ENCODE measurements around the gene ZNF625. TPM values are rescaled to one million over a fixed set of nuclear protein-coding genes. Genes with fewer than 3 reads are reported as not detected.

Gene ZNF625
- total RNA-seq, 3 donors from 2014 or later: 3.1 to 8.0 (median 3.9) TPM

GRCh38 chr19:12194827-12195731, 38.5 kb upstream of the ZNF625 start:
- TF ChIP-seq CTCF (IDR thresholded peaks at IDR 0.05): no peak
- Histone ChIP-seq H3K4me1 (ENCODE audit: low read depth) (no peaks in the 10 kb centered on the region), H3K9me3 (peaks cover 54% of the 10 kb centered on the region), H3K36me3 (ENCODE audit: low read depth) (no peaks in the 10 kb centered on the region), H3K4me3 (peak overlapping the region; percentile 25)
- ATAC-seq (peak; percentile 99), DNase-seq (peak; percentile 85 to 92 (median 91))
- intact Hi-C loops (cut with DNase I, micrococcal nuclease): no loop called here

GRCh38 chr19:12187625-12188024, 31.1 kb upstream of the ZNF625 start:
- Histone ChIP-seq H3K4me1 (ENCODE audit: low read depth) (no peaks in the 10 kb centered on the region), H3K36me3 (ENCODE audit: low read depth) (peaks cover 14% of the 10 kb centered on the region), H3K4me3 (no peak overlapping the region), H3K9me3 (peaks cover 91% of the 10 kb centered on the region)
- DNase-seq: no peak
- intact Hi-C loops (cut with DNase I, micrococcal nuclease): no loop called here
- TF ChIP-seq CTCF (IDR thresholded peaks at IDR 0.05): no peak
- no peak for ATAC-seq

GRCh38 chr19:12180377-12180776, 23.8 kb upstream of the ZNF625 start:
- Histone ChIP-seq H3K4me1 (ENCODE audit: low read depth) (no peaks in the 10 kb centered on the region), H3K9me3 (peaks cover 65% of the 10 kb centered on the region), H3K36me3 (ENCODE audit: low read depth) (no peaks in the 10 kb centered on the region), H3K4me3 (no peak overlapping the region)
- ATAC-seq: no peak
- intact Hi-C loops (cut with DNase I, micrococcal nuclease): no loop called here
- DNase-seq: no peak
- no peak for TF ChIP-seq CTCF (IDR thresholded peaks at IDR 0.05)

GRCh38 chr19:12166626-12167025, 10.1 kb upstream of the ZNF625 start:
- intact Hi-C loops (cut with DNase I, micrococcal nuclease): no loop called here
- no peak overlapping the region for H3K4me3 ChIP-seq
- H3K4me1 ChIP-seq (ENCODE audit: low read depth): peaks cover 8% of the 10 kb centered on the region
- TF ChIP-seq CTCF (IDR thresholded peaks at IDR 0.05): no peak
- no peak for ATAC-seq
- H3K36me3 ChIP-seq (ENCODE audit: low read depth): no peaks in the 10 kb centered on the region
- H3K9me3 ChIP-seq: no peaks in the 10 kb centered on the region
- no peak for DNase-seq

GRCh38 chr19:12163826-12164225, 7.3 kb upstream of the ZNF625 start:
- no peak for TF ChIP-seq CTCF (IDR thresholded peaks at IDR 0.05)
- ATAC-seq: no peak
- peaks cover 8% of the 10 kb centered on the region for H3K4me1 ChIP-seq (ENCODE audit: low read depth)
- no peak for DNase-seq
- H3K36me3 ChIP-seq (ENCODE audit: low read depth): no peaks in the 10 kb centered on the region
- intact Hi-C loops (cut with DNase I, micrococcal nuclease): no loop called here
- no peaks in the 10 kb centered on the region for H3K9me3 ChIP-seq
- H3K4me3 ChIP-seq: no peak overlapping the region

Data from mucosa of descending colon (tissue), 3 donors.